ENCODE data around the gene FDXR. TPM values are rescaled to one million over a fixed set of nuclear protein-coding genes. Genes with fewer than 3 reads are reported as not detected.

Gene FDXR
- total and polyA plus RNA-seq, 4 donors = 3.9 to 10.1 (median 4.6) TPM

GRCh38 chr17:74843352-74843627 is 29.5 kb downstream of the FDXR start (continued):
- TF ChIP-seq HNF4G (IDR thresholded peaks at IDR 0.05) (no peak), ATF3 (IDR thresholded peaks at IDR 0.05) (no peak), RAD21 (IDR thresholded peaks at IDR 0.05) (no peak), FOXA1 (IDR thresholded peaks at IDR 0.05) (no peak)

- Histone ChIP-seq H3K9me3 (ENCODE audit: control insufficient read depth in 4 of 4, low read length in 3 of 4) (no peaks in the 10 kb centered on the region), H3K4me3 (ENCODE audit: low read depth in 1 of 3, low read length in 3 of 3) (peak overlapping the region in 2 of 3 donors; percentile 36 to 48), H3K27ac (ENCODE audit: low read depth in 1 of 2, low read length in 2 of 2) (no peak overlapping the region), H3K9ac (ENCODE audit: low read depth in 1 of 2, low read length in 2 of 2) (no peak overlapping the region), H3K36me3 (ENCODE audit: control insufficient read depth in 4 of 4, insufficient read depth in 3 of 4, low read depth in 1 of 4, low read length in 3 of 4) (no peaks in the 10 kb centered on the region), H3K27me3 (ENCODE audit: control insufficient read depth in 4 of 4, insufficient read depth in 4 of 4, low read length in 3 of 4) (no peaks in the 10 kb centered on the region), H3K4me1 (ENCODE audit: control insufficient read depth in 4 of 4, insufficient read depth in 4 of 4, low read length in 3 of 4) (peaks cover 0 to 7% (median 5%) of the 10 kb centered on the region in 4 donors)
- TF ChIP-seq HNF4A (conservative IDR thresholded peaks at IDR 0.05) (no peak), ZBTB33 (IDR thresholded peaks at IDR 0.05) (no peak), MAX (IDR thresholded peaks at IDR 0.05) (no peak), CTCF (IDR thresholded peaks at IDR 0.05; ENCODE audit: low read depth, low read length, missing input control) (peak; percentile 44), RAD21 (IDR thresholded peaks at IDR 0.05) (peak in 1 of 2 donors; percentile 44), TAF1 (conservative IDR thresholded peaks at IDR 0.05) (no peak), HNF4G (IDR thresholded peaks at IDR 0.05) (no peak), JUND (IDR thresholded peaks at IDR 0.05) (no peak)
- WGBS = 5% methylated on average over 88 of the region's 88 CpGs
- DNase-seq (ENCODE audit: low spot score) = peak; percentile 53
These were observed 30.0 kb downstream of the FDXR start for GRCh38 chr17:74842599-74843351.

- Histone ChIP-seq H3K27me3 (ENCODE audit: control insufficient read depth in 4 of 4, insufficient read depth in 4 of 4, low read length in 3 of 4) (no peaks in the 10 kb centered on the region), H3K36me3 (ENCODE audit: control insufficient read depth in 4 of 4, insufficient read depth in 3 of 4, low read depth in 1 of 4, low read length in 3 of 4) (no peaks in the 10 kb centered on the region), H3K4me1 (ENCODE audit: control insufficient read depth in 4 of 4, insufficient read depth in 4 of 4, low read length in 3 of 4) (peaks cover 0 to 7% (median 5%) of the 10 kb centered on the region in 4 donors), H3K9ac (ENCODE audit: low read depth in 1 of 2, low read length in 2 of 2) (no peak overlapping the region), H3K27ac (ENCODE audit: low read depth in 1 of 2, low read length in 2 of 2) (no peak overlapping the region), H3K4me3 (ENCODE audit: low read depth in 1 of 3, low read length in 3 of 3) (peak overlapping the region in 1 of 3 donors; percentile 48), H3K9me3 (ENCODE audit: control insufficient read depth in 4 of 4, low read length in 3 of 4) (no peaks in the 10 kb centered on the region)
- no peak for DNase-seq (ENCODE audit: low spot score)
- TF ChIP-seq GABPA (IDR thresholded peaks at IDR 0.05 in 1 of 2, conservative IDR thresholded peaks at IDR 0.05 in 1 of 2) (no peak), YY1 (IDR thresholded peaks at IDR 0.05) (no peak), SP1 (IDR thresholded peaks at IDR 0.05) (no peak), FOXA1 (IDR thresholded peaks at IDR 0.05) (no peak), ATF3 (IDR thresholded peaks at IDR 0.05) (no peak), TAF1 (conservative IDR thresholded peaks at IDR 0.05) (no peak), HNF4A (conservative IDR thresholded peaks at IDR 0.05) (no peak), NR2F2 (IDR thresholded peaks at IDR 0.05) (no peak), ZBTB33 (IDR thresholded peaks at IDR 0.05) (no peak), JUND (IDR thresholded peaks at IDR 0.05) (no peak)
- WGBS = 66% methylated on average over 8 of the region's 8 CpGs
These were observed 30.6 kb downstream of the FDXR start for GRCh38 chr17:74842146-74842598.

All from liver (tissue), 9 donors.